Activated CD4-positive, alpha-beta T cell treated with anti-CD3 and anti-CD28 coated beads, Interleukin-2, amount 50 U/mL, for 4 hours (primary cell): ENCODE results near the gene GIMAP2.
A peak's percentile ranks its signal among the peaks of the same experiment; 100 is the strongest.

Experiments
- DNase-seq, 2 experiments: peaks; one replicate each; pipeline ENCODE4 v3.0.0-alpha.2; 2020

Gene GIMAP2

DNA sequence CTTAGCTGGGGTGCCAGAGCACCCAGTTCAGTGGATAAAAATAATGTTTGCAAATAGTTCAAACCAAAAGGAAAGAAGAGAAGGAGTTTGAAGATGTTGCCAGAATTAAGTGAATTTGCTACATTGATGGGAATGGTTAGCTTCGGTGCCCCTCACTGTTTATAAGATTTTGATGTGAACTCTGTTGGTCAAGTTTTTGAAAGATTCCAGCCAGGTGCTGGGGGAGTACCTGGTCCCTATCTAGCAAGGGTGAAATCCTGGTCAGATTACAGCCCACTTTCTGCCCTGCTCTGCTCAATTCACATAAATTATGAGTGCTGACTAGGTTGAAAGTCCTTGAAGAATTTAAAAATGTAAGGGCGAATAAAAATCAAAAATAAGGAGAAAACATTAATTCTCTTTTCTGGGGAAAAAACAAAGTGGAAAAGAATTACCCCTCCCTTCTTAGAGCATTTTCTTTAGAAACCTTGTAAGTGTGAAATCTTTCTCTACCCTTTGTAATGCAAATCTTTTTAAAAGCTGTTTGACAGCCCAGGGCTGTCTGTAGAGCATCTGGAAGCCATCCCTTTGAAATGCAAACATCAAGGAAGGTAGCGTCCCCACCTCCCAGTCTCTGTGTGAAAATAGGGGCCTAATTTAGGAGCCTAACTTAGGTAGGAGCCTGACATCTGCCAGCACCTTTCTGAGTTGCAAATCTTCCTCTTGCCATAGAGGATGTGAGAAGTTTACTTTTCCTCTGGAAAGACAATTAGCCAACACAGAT is 50.3 kb downstream of the GIMAP2 start:
- no peak for DNase-seq

GRCh38 chr7:150736864-150737263 is 51.4 kb downstream of the GIMAP2 start:
- no peak for DNase-seq

- peak; percentile 49 to 52 for DNase-seq
Observed at GRCh38 chr7:150737265-150738055, 52.0 kb downstream of the GIMAP2 start, which contains the start of gene GIMAP5. GIMAP5 (plus strand) TSS chr7:150737418; CDS start chr7:150740885, 3,467 bp downstream.

DNA sequence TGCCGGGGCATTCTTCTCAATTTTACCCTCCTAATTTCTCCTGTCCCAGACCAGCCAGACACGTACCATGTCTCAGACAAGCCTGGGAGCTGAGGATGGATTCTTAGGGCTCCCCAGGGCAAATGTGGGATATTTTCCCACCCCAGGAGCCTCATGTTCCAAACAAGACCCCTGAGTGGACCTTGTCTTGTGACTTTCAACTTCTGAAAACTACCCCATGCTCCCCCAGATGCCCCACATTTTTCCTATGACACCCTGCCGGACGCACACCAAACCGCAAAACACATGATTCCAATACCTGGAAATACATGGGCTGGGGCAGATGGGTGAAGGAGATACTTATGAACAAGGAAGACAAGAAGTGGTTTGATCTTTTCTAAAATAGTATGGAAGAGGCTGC is 52.6 kb downstream of the GIMAP2 start:
- no peak for DNase-seq

DNA sequence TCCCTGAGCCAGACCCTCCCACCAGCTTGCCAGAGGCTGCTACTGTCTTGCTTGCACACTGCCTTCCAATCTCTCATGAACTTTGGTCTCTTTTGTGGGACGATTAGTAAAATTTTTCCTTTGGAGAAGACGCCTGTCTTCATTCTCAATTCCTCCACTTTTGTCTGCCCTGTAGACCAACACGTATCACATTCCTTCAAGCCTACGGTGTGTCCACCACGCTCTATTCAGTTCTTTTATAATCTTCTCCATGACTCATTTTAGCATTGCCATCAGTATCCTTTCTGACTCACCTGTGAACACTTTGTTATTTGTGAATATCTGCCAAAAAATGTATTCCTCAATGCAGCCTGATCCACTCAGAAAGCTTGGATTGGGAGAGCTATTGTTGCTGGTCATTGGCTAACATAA is 53.1 kb downstream of the GIMAP2 start:
- DNase-seq, result no peak

- DNase-seq, result no peak
Observed at GRCh38 chr7:150739033-150739432, 53.5 kb downstream of the GIMAP2 start.

GRCh38 chr7:150740053-150740452 is 54.5 kb downstream of the GIMAP2 start:
- no peak for DNase-seq

GRCh38 chr7:150742286-150742968 is 56.9 kb downstream of the GIMAP2 start:
- no peak for DNase-seq
